Nephron progenitor cell (in vitro differentiated cells): ENCODE data around the gene CCDC90B.
A peak's percentile ranks its signal among the peaks of the same experiment; 100 is the strongest.

Experiments used
- DNase-seq: peaks from one replicate; pipeline ENCODE4 v3.0.0; 2021
- H3K27ac Mint-ChIP-seq: 2 replicates; pipeline ENCODE4 v1.8.0; 2021; ENCODE audit warnings: mild to moderate bottlenecking, moderate library complexity, mixed read lengths
- H3K27me3 Mint-ChIP-seq: 2 replicates; pipeline ENCODE4 v1.8.0; 2021; ENCODE audit warnings: mild to moderate bottlenecking, low read depth, mixed read lengths; ENCODE audit not compliant: poor library complexity
- H3K36me3 Mint-ChIP-seq: 2 replicates; pipeline ENCODE4 v1.8.0; 2021; ENCODE audit warnings: low read depth, mixed read lengths
- H3K4me1 Mint-ChIP-seq: 2 replicates; pipeline ENCODE4 v1.8.0; 2021; ENCODE audit warnings: mixed read lengths
- H3K4me3 Mint-ChIP-seq: 2 replicates; pipeline ENCODE4 v1.8.0; 2021; ENCODE audit warnings: mild to moderate bottlenecking, moderate library complexity, mixed read lengths
- H3K9me3 Mint-ChIP-seq: 2 replicates; pipeline ENCODE4 v1.8.0; 2021; ENCODE audit warnings: mild to moderate bottlenecking, moderate library complexity, mixed read lengths
- TF ChIP-seq, protein P1 (sequence below): fragments of 200-600 bp; sonication (generic); IDR thresholded peaks from 2 replicates; pipeline ENCODE4 v1.5.0; 2021; ENCODE audit warnings: antibody characterized with exemption

Gene CCDC90B

DNA sequence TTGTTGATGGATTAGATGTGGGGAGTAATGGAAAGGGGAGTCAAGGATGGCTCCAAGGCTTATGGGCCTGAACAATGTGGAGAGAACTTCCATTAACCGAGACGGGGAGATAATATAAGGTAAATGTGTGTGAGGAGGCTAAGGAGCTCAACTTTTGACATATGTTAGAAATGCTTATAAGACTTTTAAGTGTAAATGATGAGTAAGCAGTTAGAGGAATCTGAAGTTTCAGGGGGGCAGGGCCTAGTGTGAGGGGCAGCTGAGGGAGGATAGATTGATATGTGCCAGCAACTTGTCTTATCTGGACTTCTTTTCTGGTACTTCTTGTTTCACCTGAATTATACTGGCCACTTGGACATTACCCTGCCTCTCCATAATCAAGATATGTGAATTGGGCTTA lies 62.7 kb downstream of the CCDC90B start:
- peak overlapping the region; percentile 13 for H3K27ac Mint-ChIP-seq
- TF ChIP-seq, protein P1, sequence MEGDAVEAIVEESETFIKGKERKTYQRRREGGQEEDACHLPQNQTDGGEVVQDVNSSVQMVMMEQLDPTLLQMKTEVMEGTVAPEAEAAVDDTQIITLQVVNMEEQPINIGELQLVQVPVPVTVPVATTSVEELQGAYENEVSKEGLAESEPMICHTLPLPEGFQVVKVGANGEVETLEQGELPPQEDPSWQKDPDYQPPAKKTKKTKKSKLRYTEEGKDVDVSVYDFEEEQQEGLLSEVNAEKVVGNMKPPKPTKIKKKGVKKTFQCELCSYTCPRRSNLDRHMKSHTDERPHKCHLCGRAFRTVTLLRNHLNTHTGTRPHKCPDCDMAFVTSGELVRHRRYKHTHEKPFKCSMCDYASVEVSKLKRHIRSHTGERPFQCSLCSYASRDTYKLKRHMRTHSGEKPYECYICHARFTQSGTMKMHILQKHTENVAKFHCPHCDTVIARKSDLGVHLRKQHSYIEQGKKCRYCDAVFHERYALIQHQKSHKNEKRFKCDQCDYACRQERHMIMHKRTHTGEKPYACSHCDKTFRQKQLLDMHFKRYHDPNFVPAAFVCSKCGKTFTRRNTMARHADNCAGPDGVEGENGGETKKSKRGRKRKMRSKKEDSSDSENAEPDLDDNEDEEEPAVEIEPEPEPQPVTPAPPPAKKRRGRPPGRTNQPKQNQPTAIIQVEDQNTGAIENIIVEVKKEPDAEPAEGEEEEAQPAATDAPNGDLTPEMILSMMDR = no peak
- peaks cover 5% of the 10 kb centered on the region for H3K27me3 Mint-ChIP-seq
- peaks cover 5% of the 10 kb centered on the region for H3K4me1 Mint-ChIP-seq
- DNase-seq = no peak
- no peaks in the 10 kb centered on the region for H3K36me3 Mint-ChIP-seq
- H3K4me3 Mint-ChIP-seq = no peak overlapping the region
- no peaks in the 10 kb centered on the region for H3K9me3 Mint-ChIP-seq

DNA sequence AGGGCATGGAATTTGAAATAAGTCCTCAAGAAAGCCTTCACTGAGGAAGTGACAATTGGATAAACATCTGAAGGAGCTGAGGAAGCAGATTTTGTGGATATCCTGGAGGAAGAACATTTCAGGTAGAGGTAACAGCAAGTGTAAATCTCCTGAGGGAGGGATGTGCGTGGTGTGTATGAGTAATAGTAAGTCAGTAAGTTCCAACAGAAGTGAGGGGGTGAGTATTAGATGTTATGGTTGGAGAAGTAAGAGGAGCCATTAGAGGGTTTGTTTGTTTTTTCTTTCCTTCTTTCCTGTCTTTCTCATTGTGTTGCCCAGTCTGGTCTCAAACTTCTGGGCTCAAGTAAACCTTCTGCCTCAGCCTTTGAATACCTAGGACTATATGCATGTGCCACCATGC lies 63.7 kb downstream of the CCDC90B start:
- TF ChIP-seq, protein P1 = no peak
- Mint-ChIP-seq H3K36me3 (no peaks in the 10 kb centered on the region), H3K9me3 (no peaks in the 10 kb centered on the region), H3K4me3 (no peak overlapping the region), H3K27ac (no peak overlapping the region), H3K27me3 (peaks cover 5% of the 10 kb centered on the region), H3K4me1 (peaks cover 5% of the 10 kb centered on the region)
- no peak for DNase-seq

DNA sequence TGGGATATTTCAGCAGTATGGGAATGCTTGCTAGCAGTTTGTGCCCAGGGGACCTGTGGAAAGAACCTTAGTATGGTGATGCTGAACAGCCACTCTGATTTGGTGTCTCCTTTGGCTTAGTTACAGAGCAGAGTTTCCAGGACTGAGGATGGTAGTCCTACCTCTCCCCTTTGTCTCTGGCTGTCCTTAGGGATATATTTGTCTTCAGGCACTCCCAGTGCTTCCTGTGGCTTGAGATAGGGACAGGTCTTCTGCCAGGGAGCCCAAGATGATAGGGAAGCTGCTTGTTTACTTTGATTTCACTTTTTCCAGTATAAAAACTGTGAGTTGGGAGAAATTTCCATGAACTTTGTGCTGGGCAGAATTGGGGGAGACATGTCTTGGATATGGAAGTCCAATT lies 64.5 kb downstream of the CCDC90B start:
- DNase-seq = no peak
- Mint-ChIP-seq H3K4me1 (peaks cover 5% of the 10 kb centered on the region), H3K9me3 (no peaks in the 10 kb centered on the region), H3K27ac (no peak overlapping the region), H3K27me3 (peaks cover 5% of the 10 kb centered on the region), H3K4me3 (no peak overlapping the region), H3K36me3 (no peaks in the 10 kb centered on the region)
- TF ChIP-seq, protein P1 = no peak

DNA sequence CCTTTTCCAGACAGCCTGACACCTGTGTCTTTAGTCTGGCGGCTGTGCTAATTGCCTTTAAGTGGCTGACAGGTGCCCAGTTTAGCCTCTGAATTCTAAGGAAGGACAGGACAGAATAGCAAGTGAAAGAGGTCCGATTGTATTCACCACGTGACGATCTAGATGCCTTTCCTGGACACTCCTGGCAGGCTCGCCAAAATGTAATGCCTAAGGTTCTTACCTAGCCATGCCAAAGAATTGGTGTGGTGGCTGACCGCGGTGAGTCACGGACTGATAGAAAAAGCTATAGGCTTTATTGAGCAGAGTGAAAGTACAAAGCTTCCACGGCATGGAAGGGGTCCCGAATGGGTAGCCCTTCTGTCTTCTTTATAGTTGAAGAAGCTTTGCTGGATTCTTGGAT lies 65.9 kb downstream of the CCDC90B start:
- DNase-seq = no peak
- H3K27me3 Mint-ChIP-seq = peaks cover 5% of the 10 kb centered on the region
- H3K4me3 Mint-ChIP-seq = no peak overlapping the region
- H3K36me3 Mint-ChIP-seq = peaks cover 6% of the 10 kb centered on the region
- no peak overlapping the region for H3K27ac Mint-ChIP-seq
- TF ChIP-seq, protein P1 = no peak
- H3K9me3 Mint-ChIP-seq = no peaks in the 10 kb centered on the region
- peaks cover 5% of the 10 kb centered on the region for H3K4me1 Mint-ChIP-seq

DNA sequence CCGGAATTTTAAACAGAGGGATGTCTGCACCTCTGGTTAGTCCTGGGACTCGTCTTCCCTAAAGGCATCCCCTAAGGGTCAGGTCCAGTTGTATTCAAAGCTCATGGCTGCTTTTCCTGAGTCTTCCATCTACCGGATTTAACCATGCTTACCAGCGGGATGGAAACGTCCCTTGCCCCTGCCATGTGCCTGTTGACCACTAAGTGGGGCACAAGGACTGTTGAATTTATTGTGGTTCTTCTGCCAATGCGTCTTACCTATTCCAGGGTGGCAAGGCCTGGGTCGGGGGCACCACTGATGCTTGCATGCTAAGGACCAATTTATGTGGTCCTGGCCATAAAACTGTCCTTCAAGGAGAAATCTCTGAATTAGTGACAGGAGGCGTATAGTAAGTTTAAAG lies 67.1 kb downstream of the CCDC90B start:
- H3K4me3 Mint-ChIP-seq = no peak overlapping the region
- H3K4me1 Mint-ChIP-seq = peaks cover 5% of the 10 kb centered on the region
- peaks cover 5% of the 10 kb centered on the region for H3K27me3 Mint-ChIP-seq
- no peaks in the 10 kb centered on the region for H3K9me3 Mint-ChIP-seq
- TF ChIP-seq, protein P1 = peak; percentile 23
- peak; percentile 4 for DNase-seq
- no peak overlapping the region for H3K27ac Mint-ChIP-seq
- peaks cover 18% of the 10 kb centered on the region for H3K36me3 Mint-ChIP-seq
